Karpas-422 (cell line): ENCODE results near the gene CLRN3. TPM values are rescaled to one million over a fixed set of nuclear protein-coding genes. Genes with fewer than 3 reads are reported as not detected.
A peak's percentile ranks its signal among the peaks of the same experiment; 100 is the strongest.

Experiments used
- DNase-seq: peaks from one replicate; pipeline ENCODE4 v3.0.0-alpha.2; 2015
- H2AFZ ChIP-seq: fragments of 200-600 bp; sonication (generic); 2 replicates; pipeline ENCODE4 v1.6.1; 2014; ENCODE audit warnings: antibody characterized with exemption, low read length, mixed read lengths
- H3K27ac ChIP-seq: fragments of 200-600 bp; sonication (generic); 2 replicates; pipeline ENCODE4 v1.5.1; 2014; ENCODE audit warnings: mild to moderate bottlenecking, low read length, moderate library complexity
- H3K27me3 ChIP-seq: fragments of 200-600 bp; sonication (generic); 2 replicates; pipeline ENCODE4 v1.6.1; 2014; ENCODE audit warnings: low read length, mixed read lengths
- H3K36me3 ChIP-seq: fragments of 200-600 bp; sonication (generic); 2 replicates; pipeline ENCODE4 v1.6.1; 2014; ENCODE audit warnings: low read length, mixed read lengths; ENCODE audit not compliant: insufficient read depth
- H3K4me1 ChIP-seq: fragments of 200-600 bp; sonication (generic); 2 replicates; pipeline ENCODE4 v1.6.1; 2014; ENCODE audit warnings: mild to moderate bottlenecking, low read length, mixed read lengths
- H3K4me2 ChIP-seq: fragments of 200-600 bp; sonication (generic); 2 replicates; pipeline ENCODE4 v1.6.1; 2014; ENCODE audit warnings: low read length, low read depth, mild to moderate bottlenecking; ENCODE audit not compliant: poor library complexity, severe bottlenecking
- H3K4me3 ChIP-seq: fragments of 200-600 bp; sonication (generic); 2 replicates; pipeline ENCODE4 v1.5.1; 2014; ENCODE audit warnings: mild to moderate bottlenecking, antibody characterized with exemption, low read length, mixed read lengths
- H3K79me2 ChIP-seq: fragments of 200-600 bp; sonication (generic); 2 replicates; pipeline ENCODE4 v1.6.1; 2014; ENCODE audit warnings: mild to moderate bottlenecking, low read length, mixed read lengths
- H3K9ac ChIP-seq: fragments of 200-600 bp; sonication (generic); 2 replicates; pipeline ENCODE4 v1.6.0; 2014; ENCODE audit warnings: low read length
- H3K9me2 ChIP-seq: fragments of 200-600 bp; sonication (generic), shearing (Covaris generic); replicated peaks from 2 replicates; pipeline ENCODE4 v1.6.0; 2014; ENCODE audit warnings: mild to moderate bottlenecking, low read length, moderate library complexity; ENCODE audit not compliant: insufficient read depth
- H3K9me3 ChIP-seq: fragments of 300-700, 200-600 bp; sonication (generic); 2 replicates; pipeline ENCODE4 v1.6.1; 2014; ENCODE audit warnings: low read length, mixed read lengths
- H4K20me1 ChIP-seq: fragments of 200-600 bp; sonication (generic); 2 replicates; pipeline ENCODE4 v1.6.1; 2014; ENCODE audit warnings: mild to moderate bottlenecking, antibody characterized with exemption, low read length, low read depth; ENCODE audit not compliant: insufficient read depth
- total RNA-seq: library from RNA; depleted of rRNA; stranded (reverse); fragments of >200 nt; shearing (Covaris generic); gene quantifications from 2 replicates; pipeline ENCODE4 v1.2.3, GENCODE V29; 2014; ENCODE audit warnings: low replicate concordance

Gene CLRN3
- total RNA-seq, 1 experiment from 2014 or later = not detected

GRCh38 chr10:127921075-127921752 is 28.5 kb upstream of the CLRN3 start:
- Histone ChIP-seq H3K4me3 (no peak overlapping the region), H3K79me2 (no peaks in the 10 kb centered on the region), H3K27me3 (no peaks in the 10 kb centered on the region), H3K36me3 (no peaks in the 10 kb centered on the region), H4K20me1 (no peaks in the 10 kb centered on the region), H2AFZ (no peak overlapping the region), H3K4me1 (no peaks in the 10 kb centered on the region), H3K9me3 (no peaks in the 10 kb centered on the region), H3K27ac (no peak overlapping the region), H3K9ac (no peak overlapping the region), H3K9me2 (no peaks in the 10 kb centered on the region), H3K4me2 (no peak overlapping the region)
- no peak for DNase-seq

- H3K4me3 ChIP-seq = no peak overlapping the region
- H3K27ac ChIP-seq = no peak overlapping the region
- no peaks in the 10 kb centered on the region for H3K9me3 ChIP-seq
- no peaks in the 10 kb centered on the region for H3K36me3 ChIP-seq
- no peaks in the 10 kb centered on the region for H3K4me1 ChIP-seq
- no peaks in the 10 kb centered on the region for H4K20me1 ChIP-seq
- H2AFZ ChIP-seq = no peak overlapping the region
- H3K4me2 ChIP-seq = no peak overlapping the region
- no peak overlapping the region for H3K9ac ChIP-seq
- no peaks in the 10 kb centered on the region for H3K9me2 ChIP-seq
- H3K79me2 ChIP-seq = no peaks in the 10 kb centered on the region
- no peaks in the 10 kb centered on the region for H3K27me3 ChIP-seq
- no peak for DNase-seq
Measured at GRCh38 chr10:127920306-127921074, 27.7 kb upstream of the CLRN3 start.

DNA sequence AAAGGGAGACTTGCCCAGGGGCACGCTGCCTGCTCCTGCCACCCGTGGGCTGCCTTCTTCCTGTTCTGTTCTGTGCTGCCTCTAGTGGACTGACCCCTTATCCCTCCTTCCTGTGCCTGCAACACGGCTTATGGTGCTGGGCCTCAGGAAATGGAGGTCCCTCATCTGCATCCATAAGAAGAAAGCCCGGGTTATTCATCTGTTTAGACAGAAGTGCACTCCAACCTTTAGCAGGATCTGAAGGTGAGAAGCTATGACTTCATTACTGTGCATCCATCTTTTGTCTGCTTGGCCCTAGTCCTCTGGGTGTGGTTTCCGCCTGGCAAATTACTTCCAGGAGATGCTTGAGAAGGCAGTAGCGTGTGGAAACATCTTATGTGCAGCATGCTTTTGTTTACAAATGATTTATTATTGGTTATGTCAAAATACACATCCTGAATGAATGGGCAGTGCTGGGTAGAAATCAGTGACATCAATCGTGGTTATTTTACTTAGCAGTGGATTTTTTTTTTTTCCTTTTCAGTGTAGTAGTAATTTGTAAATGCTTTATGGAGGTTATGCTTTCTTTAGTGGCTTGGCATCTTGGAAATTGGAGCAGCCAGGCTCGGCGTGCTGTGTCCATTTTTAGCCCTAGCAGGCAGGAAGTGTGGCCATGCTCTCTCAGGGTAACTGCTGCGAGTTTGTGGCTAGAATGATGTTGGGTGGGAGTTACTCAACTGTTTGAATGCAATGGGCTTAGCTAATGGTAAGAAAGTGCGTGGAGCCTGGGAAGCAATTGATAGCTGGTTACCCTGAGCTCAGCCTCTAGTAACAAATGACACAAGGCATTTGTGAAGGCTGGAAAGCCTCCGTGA is 26.9 kb upstream of the CLRN3 start:
- Histone ChIP-seq H3K27ac (no peak overlapping the region), H3K36me3 (no peaks in the 10 kb centered on the region), H3K9ac (no peak overlapping the region), H3K4me3 (no peak overlapping the region), H3K9me2 (no peaks in the 10 kb centered on the region), H3K9me3 (no peaks in the 10 kb centered on the region), H3K4me1 (no peaks in the 10 kb centered on the region), H3K79me2 (no peaks in the 10 kb centered on the region), H2AFZ (no peak overlapping the region), H3K27me3 (no peaks in the 10 kb centered on the region), H4K20me1 (no peaks in the 10 kb centered on the region), H3K4me2 (no peak overlapping the region)
- DNase-seq = peak; percentile 52

DNA sequence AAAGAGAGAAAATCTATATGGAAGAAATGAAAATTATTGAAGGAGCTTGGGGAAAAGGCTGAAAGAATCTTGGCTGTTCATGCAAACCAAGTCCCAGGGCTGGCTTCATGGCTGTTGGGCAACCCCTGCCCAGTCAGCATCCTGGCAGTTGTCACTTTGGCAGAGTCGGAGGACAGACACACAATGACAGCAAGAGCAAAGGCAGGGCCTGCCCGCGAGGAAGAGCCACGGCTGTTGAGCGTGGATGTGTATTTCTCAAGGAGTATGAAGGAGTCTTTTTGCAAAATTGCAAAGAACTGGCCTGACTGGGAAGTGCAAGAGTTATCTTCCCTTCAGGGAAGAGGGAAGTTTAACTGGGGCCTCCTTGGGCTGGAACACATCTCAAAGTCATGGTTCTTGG is 25.8 kb upstream of the CLRN3 start:
- no peak overlapping the region for H3K4me2 ChIP-seq
- DNase-seq = no peak

GRCh38 chr10:127916826-127917225 is 24.1 kb upstream of the CLRN3 start:
- H3K79me2 ChIP-seq = no peaks in the 10 kb centered on the region
- no peaks in the 10 kb centered on the region for H4K20me1 ChIP-seq
- DNase-seq = no peak

More for the DNA sequence above, 25.8 kb upstream of the CLRN3 start:
- H3K9ac ChIP-seq = no peak overlapping the region
- H3K4me1 ChIP-seq = no peaks in the 10 kb centered on the region
- H4K20me1 ChIP-seq = no peaks in the 10 kb centered on the region
- no peaks in the 10 kb centered on the region for H3K9me2 ChIP-seq
- H2AFZ ChIP-seq = no peak overlapping the region
- no peaks in the 10 kb centered on the region for H3K79me2 ChIP-seq
- H3K36me3 ChIP-seq = no peaks in the 10 kb centered on the region
- H3K4me3 ChIP-seq = no peak overlapping the region
- H3K27ac ChIP-seq = no peak overlapping the region
- H3K9me3 ChIP-seq = no peaks in the 10 kb centered on the region
- no peaks in the 10 kb centered on the region for H3K27me3 ChIP-seq

DNA sequence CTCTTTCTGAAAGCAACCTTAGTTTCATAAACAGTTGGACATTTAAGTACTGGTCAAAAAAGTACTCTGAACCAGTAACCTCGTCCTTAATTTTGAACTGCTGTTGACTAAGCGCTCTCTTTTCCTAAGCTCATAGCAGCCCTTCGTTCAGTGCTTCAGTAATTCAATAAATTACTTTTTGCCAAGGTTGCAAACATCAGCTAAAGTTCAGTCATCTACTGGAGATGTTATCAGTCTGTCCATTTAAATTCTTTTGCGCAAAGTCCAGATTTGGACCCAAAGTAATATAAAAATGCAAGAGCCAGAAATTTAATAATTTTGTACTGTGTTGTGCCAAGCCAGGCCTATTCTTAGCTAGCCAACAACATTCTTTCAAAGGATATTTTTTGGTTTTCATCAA is 22.6 kb upstream of the CLRN3 start:
- Histone ChIP-seq H3K27ac (no peak overlapping the region), H3K4me1 (no peaks in the 10 kb centered on the region), H3K4me2 (no peak overlapping the region), H3K9me2 (no peaks in the 10 kb centered on the region), H4K20me1 (no peaks in the 10 kb centered on the region), H3K9ac (no peak overlapping the region), H2AFZ (no peak overlapping the region), H3K4me3 (no peak overlapping the region), H3K79me2 (no peaks in the 10 kb centered on the region), H3K9me3 (no peaks in the 10 kb centered on the region), H3K27me3 (no peaks in the 10 kb centered on the region), H3K36me3 (no peaks in the 10 kb centered on the region)
- DNase-seq = no peak

More at GRCh38 chr10:127916826-127917225, 24.1 kb upstream of the CLRN3 start:
- Histone ChIP-seq H3K27me3 (no peaks in the 10 kb centered on the region), H3K27ac (no peak overlapping the region), H3K9ac (no peak overlapping the region), H3K9me3 (no peaks in the 10 kb centered on the region), H3K36me3 (no peaks in the 10 kb centered on the region), H3K4me3 (no peak overlapping the region), H2AFZ (no peak overlapping the region), H3K4me2 (no peak overlapping the region), H3K9me2 (no peaks in the 10 kb centered on the region), H3K4me1 (no peaks in the 10 kb centered on the region)

GRCh38 chr10:127913368-127913759 is 20.6 kb upstream of the CLRN3 start:
- Histone ChIP-seq H3K9me2 (no peaks in the 10 kb centered on the region), H3K9ac (no peak overlapping the region), H3K79me2 (no peaks in the 10 kb centered on the region), H3K4me3 (no peak overlapping the region), H3K27ac (no peak overlapping the region), H3K27me3 (no peaks in the 10 kb centered on the region), H3K36me3 (no peaks in the 10 kb centered on the region), H3K4me2 (no peak overlapping the region), H2AFZ (no peak overlapping the region), H4K20me1 (no peaks in the 10 kb centered on the region), H3K9me3 (no peaks in the 10 kb centered on the region), H3K4me1 (no peaks in the 10 kb centered on the region)
- no peak for DNase-seq
